HEK293T (cell line): ENCODE data around the gene APPBP2.
"Not testable (repeated sequence)": the region's sequence is repeated elsewhere in the genome, so short reads cannot be mapped to it uniquely, and the experiment has no call there.

Experiments used
- CTCF ChIA-PET: fragments of 350-600 bp; formaldehyde crosslinking; extraction: SDS; loops from one replicate; lab custom pipeline; 2021; ENCODE audit warnings: antibody characterized with exemption, inconsistent platforms; lab: Yijun Ruan, JAX
- POLR2A ChIA-PET: fragments of 350-600 bp; formaldehyde crosslinking; extraction: SDS; loops from one replicate; lab custom pipeline; 2020; ENCODE audit warnings: antibody characterized with exemption, inconsistent platforms; lab: Yijun Ruan, JAX
- DNase-seq: peaks from one replicate; pipeline ENCODE4 v3.0.0; 2012; ENCODE audit warnings: mixed read lengths; ENCODE audit errors: extremely low spot score
- ARNT ChIP-seq: fragments of 450-650 bp; IDR thresholded peaks from 2 replicates; pipeline ENCODE4 v1.6.1; 2017; ENCODE audit warnings: mild to moderate bottlenecking
- BHLHE40 ChIP-seq: fragments of 450-650 bp; IDR thresholded peaks from 2 replicates; pipeline ENCODE4 v1.6.1; 2016; ENCODE audit warnings: mild to moderate bottlenecking, moderate library complexity, borderline replicate concordance
- CTBP1 ChIP-seq: fragments of 450-650 bp; IDR thresholded peaks from 2 replicates; pipeline ENCODE4 v1.6.1; 2016; ENCODE audit warnings: borderline replicate concordance
- ELF4 ChIP-seq: fragments of 450-650 bp; IDR thresholded peaks from 2 replicates; pipeline ENCODE4 v1.6.1; 2017; ENCODE audit warnings: antibody characterized with exemption
- FOXA1 ChIP-seq: fragments of 450-650 bp; IDR thresholded peaks from 2 replicates; pipeline ENCODE4 v1.6.1; 2016; ENCODE audit warnings: mild to moderate bottlenecking
- FOXK2 ChIP-seq: fragments of 450-650 bp; IDR thresholded peaks from 2 replicates; pipeline ENCODE4 v1.6.1; 2016; ENCODE audit warnings: mild to moderate bottlenecking
- FOXM1 ChIP-seq: fragments of 450-650 bp; IDR thresholded peaks from 2 replicates; pipeline ENCODE4 v1.6.1; 2017; ENCODE audit warnings: mild to moderate bottlenecking, borderline replicate concordance
- HDGF ChIP-seq: fragments of 450-650 bp; IDR thresholded peaks from 2 replicates; pipeline ENCODE4 v1.6.1; 2017; ENCODE audit warnings: antibody characterized with exemption, borderline replicate concordance
- L3MBTL2 ChIP-seq: fragments of 450-650 bp; conservative IDR thresholded peaks from 2 replicates; pipeline ENCODE4 v1.6.1; 2016; ENCODE audit warnings: mild to moderate bottlenecking
- LEF1 ChIP-seq: fragments of 450-650 bp; IDR thresholded peaks from 2 replicates; pipeline ENCODE4 v1.6.1; 2017; ENCODE audit warnings: mild to moderate bottlenecking, borderline replicate concordance
- NFRKB ChIP-seq: fragments of 450-650 bp; IDR thresholded peaks from 2 replicates; pipeline ENCODE4 v1.6.1; 2016; ENCODE audit warnings: mild to moderate bottlenecking, moderate library complexity
- SP1 ChIP-seq: fragments of 450-650 bp; IDR thresholded peaks from 2 replicates; pipeline ENCODE4 v1.6.1; 2017
- SUZ12 ChIP-seq: fragments of 450-650 bp; IDR thresholded peaks from 2 replicates; pipeline ENCODE4 v1.6.1; 2016; ENCODE audit warnings: mild to moderate bottlenecking
- TARDBP ChIP-seq: fragments of 450-650 bp; IDR thresholded peaks from 2 replicates; pipeline ENCODE4 v1.6.1; 2016
- ZNF384 ChIP-seq: fragments of 450-650 bp; IDR thresholded peaks from 2 replicates; pipeline ENCODE4 v1.6.1; 2016
- TF ChIP-seq, protein P1 (sequence below): fragments of 450-650 bp; IDR thresholded peaks from 2 replicates; pipeline ENCODE4 v1.6.1; 2016

APPBP2 gene

DNA sequence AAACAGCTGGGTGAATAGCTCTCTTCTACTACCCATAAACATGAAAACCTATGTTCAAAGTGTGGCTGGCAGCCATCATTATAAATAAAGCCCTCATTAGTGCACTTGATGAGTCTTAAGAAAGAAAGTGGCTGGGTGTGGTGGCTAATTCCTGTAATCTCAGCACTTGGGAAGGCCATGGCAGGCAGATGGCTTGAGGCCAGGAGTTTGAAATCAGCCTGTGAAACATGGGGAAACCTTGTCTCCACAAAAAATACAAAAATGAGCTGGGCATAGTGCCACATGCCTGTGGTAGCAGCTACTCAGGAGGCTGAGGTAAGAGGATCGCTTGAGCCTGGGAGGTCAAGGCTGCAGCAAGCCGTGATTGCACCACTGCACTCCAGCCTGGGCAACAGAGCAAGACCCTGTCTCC, 28.3 kb upstream of the APPBP2 start:
- ChIA-PET POLR2A (interaction anchor here (0.9 to 1.3 kb wide), 2 partner anchors 28 to 45 kb away, joined by 3 to 5 read pairs; partner anchors contain the start of genes APPBP2 and PPM1D), CTCF (interaction anchor here (0.8 to 1.0 kb wide), 2 partner anchors 13 to 15 kb away, joined by 3 read pairs; no protein-coding TSS in a partner anchor)
- TF ChIP-seq FOXK2 = no peak
- TF ChIP-seq CTBP1 = no peak
- TF ChIP-seq, protein P1, sequence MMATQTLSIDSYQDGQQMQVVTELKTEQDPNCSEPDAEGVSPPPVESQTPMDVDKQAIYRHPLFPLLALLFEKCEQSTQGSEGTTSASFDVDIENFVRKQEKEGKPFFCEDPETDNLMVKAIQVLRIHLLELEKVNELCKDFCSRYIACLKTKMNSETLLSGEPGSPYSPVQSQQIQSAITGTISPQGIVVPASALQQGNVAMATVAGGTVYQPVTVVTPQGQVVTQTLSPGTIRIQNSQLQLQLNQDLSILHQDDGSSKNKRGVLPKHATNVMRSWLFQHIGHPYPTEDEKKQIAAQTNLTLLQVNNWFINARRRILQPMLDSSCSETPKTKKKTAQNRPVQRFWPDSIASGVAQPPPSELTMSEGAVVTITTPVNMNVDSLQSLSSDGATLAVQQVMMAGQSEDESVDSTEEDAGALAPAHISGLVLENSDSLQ = no peak
- TF ChIP-seq ELF4 = no peak
- TF ChIP-seq TARDBP = no peak
- no peak for TF ChIP-seq SUZ12
- no peak for TF ChIP-seq FOXA1
- no peak for TF ChIP-seq FOXM1
- no peak for TF ChIP-seq LEF1
- TF ChIP-seq L3MBTL2 = no peak
- TF ChIP-seq BHLHE40 = no peak
- no peak for TF ChIP-seq ARNT
- TF ChIP-seq NFRKB = no peak
- TF ChIP-seq HDGF = no peak
- TF ChIP-seq SP1 = no peak
- TF ChIP-seq ZNF384 = no peak
- DNase-seq = no peak

DNA sequence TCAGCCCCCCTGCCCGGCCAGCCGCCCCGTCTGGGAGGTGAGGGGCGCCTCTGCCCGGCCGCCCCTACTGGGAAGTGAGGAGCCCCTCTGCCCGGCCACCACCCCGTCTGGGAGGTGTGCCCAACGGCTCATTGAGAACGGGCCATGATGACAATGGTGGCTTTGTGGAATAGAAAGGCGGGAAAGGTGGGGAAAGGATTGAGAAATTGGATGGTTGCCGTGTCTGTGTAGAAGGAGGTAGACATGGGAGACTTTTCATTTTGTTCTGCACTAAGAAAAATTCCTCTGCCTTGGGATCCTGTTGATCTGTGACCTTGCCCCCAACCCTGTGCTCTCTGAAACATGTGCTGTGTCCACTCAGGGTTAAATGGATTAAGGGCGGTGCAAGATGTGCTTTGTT, 26.2 kb upstream of the APPBP2 start:
- DNase-seq, POLR2A ChIA-PET, CTCF ChIA-PET: not testable (repeated sequence)

DNA sequence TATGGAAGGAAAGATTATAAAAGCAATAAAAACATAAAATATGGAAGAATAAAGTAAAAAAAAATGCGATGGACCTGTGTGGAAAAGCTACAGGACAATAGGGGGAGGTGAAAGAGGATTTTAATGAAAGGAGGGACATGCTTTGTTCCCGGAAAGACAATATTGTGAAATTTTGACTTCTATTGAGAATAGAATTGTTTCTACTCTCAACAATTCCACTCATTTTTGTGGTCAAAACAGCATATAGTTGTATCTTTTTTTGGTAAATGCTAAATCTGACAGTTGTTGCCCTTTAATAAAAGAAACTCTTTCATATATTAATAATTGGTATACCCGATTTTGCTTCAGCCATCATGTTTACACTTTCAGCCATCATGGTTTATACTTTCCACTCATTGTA, 22.9 kb upstream of the APPBP2 start:
- no peak for TF ChIP-seq NFRKB
- TF ChIP-seq HDGF = no peak
- no peak for TF ChIP-seq ARNT
- no peak for TF ChIP-seq L3MBTL2
- no peak for TF ChIP-seq ELF4
- no peak for TF ChIP-seq FOXA1
- no peak for TF ChIP-seq FOXM1
- no peak for TF ChIP-seq LEF1
- CTCF ChIA-PET = no interaction called here
- POLR2A ChIA-PET = interaction anchor here (1.1 kb wide), 1 partner anchor 51 kb away, joined by 3 read pairs; the partner anchor contains the start of gene PPM1D
- DNase-seq = no peak

DNA sequence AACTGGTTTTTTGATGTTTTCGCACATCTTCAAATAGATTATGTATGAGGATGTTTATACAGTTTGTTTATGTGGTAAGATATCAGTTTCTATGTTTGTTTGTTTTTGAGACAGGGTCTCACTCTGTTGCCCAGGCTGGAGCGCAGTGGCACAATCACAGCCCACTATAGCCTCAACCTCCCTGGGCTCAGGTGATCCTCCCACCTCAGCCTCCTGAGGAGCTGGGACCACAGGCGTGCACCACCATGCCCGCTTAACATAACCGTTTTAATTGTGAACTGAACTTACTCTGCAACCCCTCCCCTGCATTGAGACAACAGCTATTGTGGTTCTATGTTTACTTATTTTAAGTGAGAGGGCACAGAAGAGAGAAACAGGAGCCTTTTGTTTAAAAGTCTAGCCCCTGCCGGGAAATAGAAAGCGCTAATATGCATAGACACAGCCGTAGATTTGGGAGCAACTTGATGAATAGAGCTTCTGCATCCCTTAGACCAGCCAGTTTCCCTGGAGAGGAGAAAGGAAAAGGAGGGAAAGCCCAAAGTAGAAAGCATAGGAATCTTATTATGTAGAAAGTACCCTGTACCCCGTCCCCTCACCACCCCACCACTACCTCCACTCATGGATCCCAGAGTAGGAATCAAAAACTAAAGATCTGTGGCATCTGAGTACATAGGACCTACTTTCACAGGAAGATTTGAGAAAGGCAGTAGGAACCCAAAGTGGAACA, 19.6 kb upstream of the APPBP2 start:
- POLR2A ChIA-PET = interaction anchor here (1.1 kb wide), 1 partner anchor 54 kb away, joined by 3 read pairs; no protein-coding TSS in a partner anchor
- DNase-seq = no peak
- TF ChIP-seq CTBP1 = no peak
- no peak for TF ChIP-seq SUZ12
- TF ChIP-seq ZNF384 = no peak
- TF ChIP-seq HDGF = no peak
- TF ChIP-seq ELF4 = no peak
- no peak for TF ChIP-seq LEF1
- TF ChIP-seq ARNT = no peak
- TF ChIP-seq NFRKB = no peak
- TF ChIP-seq FOXK2 = no peak
- TF ChIP-seq FOXM1 = no peak
- CTCF ChIA-PET = interaction anchor here (1.1 kb wide), 1 partner anchor 24 kb away, joined by 4 read pairs; no protein-coding TSS in a partner anchor

- no peak for TF ChIP-seq ARNT
- no peak for TF ChIP-seq SUZ12
- no peak for TF ChIP-seq L3MBTL2
- TF ChIP-seq BHLHE40 = no peak
- no peak for TF ChIP-seq LEF1
- no peak for TF ChIP-seq SP1
- TF ChIP-seq HDGF = no peak
- TF ChIP-seq ZNF384 = no peak
- no peak for TF ChIP-seq CTBP1
- TF ChIP-seq FOXK2 = no peak
- TF ChIP-seq, protein P1 = no peak
- no peak for TF ChIP-seq FOXA1
- no peak for TF ChIP-seq FOXM1
- no peak for TF ChIP-seq TARDBP
- TF ChIP-seq ELF4 = no peak
- no peak for TF ChIP-seq NFRKB
- ChIA-PET CTCF (no interaction called here), POLR2A (interaction anchor here (2.0 kb wide), 1 partner anchor 16 kb away, joined by 8 read pairs; the partner anchor contains the start of gene APPBP2)
- DNase-seq = no peak
These were observed 16.0 kb upstream of the APPBP2 start for GRCh38 chr17:60542071-60542470.

- no peak for DNase-seq
- TF ChIP-seq NFRKB = no peak
- no peak for TF ChIP-seq TARDBP
- no peak for TF ChIP-seq ZNF384
- TF ChIP-seq LEF1 = no peak
- TF ChIP-seq FOXA1 = no peak
- no peak for TF ChIP-seq ARNT
- TF ChIP-seq L3MBTL2 = no peak
- TF ChIP-seq ELF4 = no peak
- no peak for TF ChIP-seq HDGF
- no peak for TF ChIP-seq CTBP1
- no peak for TF ChIP-seq BHLHE40
- no peak for TF ChIP-seq SP1
- no peak for TF ChIP-seq SUZ12
- TF ChIP-seq FOXK2 = no peak
- ChIA-PET POLR2A (interaction anchor here (2.0 kb wide), 1 partner anchor 14 kb away, joined by 8 read pairs; the partner anchor contains the start of gene APPBP2), CTCF (interaction anchor here (0.6 kb wide), 1 partner anchor 845 kb away, joined by 4 read pairs; no protein-coding TSS in a partner anchor)
These were observed 14.4 kb upstream of the APPBP2 start for GRCh38 chr17:60540460-60540859.
